GM12801 (cell line): Measurements from ENCODE around the gene SRMS.

ENCODE experiments used
- TF ChIP-seq, protein P1 (sequence below): IDR thresholded peaks from one replicate; pipeline ENCODE4 v1.5.1; 2011; ENCODE audit warnings: control low read depth; ENCODE audit not compliant: insufficient read length; ENCODE audit errors: extremely low read depth

The SRMS gene

DNA sequence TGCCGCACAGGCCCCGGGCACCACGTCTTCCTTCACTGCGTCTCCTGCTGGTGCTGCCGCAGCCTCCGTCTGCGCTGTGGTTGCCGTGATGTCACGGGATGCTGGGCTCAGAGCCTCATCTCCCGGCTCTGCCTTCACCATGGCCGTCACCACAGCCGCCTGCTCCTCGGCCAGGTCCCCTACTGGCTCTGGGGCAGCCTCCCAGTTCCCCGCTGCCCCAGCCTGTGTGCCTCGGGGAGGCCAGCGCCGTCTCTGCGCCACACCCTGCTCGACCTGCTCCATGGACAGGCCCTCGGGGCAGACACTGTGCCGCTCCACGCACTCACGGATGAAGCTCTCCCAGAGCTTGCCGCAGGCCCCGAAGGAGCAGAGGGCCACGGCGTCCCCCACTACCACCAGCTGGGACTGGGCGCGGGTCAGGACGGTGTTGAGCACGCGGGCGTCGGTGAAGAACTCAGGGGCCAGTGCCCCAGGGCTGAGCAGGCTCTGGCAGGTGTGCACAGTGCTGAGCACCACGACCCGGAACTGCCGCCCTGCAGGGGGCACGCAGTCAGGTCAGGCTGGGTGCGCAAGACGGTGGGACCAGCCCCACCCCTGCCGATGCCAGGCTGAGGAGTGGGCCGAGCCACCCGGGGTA, 18.3 kb upstream of the SRMS start:
- TF ChIP-seq, protein P1, sequence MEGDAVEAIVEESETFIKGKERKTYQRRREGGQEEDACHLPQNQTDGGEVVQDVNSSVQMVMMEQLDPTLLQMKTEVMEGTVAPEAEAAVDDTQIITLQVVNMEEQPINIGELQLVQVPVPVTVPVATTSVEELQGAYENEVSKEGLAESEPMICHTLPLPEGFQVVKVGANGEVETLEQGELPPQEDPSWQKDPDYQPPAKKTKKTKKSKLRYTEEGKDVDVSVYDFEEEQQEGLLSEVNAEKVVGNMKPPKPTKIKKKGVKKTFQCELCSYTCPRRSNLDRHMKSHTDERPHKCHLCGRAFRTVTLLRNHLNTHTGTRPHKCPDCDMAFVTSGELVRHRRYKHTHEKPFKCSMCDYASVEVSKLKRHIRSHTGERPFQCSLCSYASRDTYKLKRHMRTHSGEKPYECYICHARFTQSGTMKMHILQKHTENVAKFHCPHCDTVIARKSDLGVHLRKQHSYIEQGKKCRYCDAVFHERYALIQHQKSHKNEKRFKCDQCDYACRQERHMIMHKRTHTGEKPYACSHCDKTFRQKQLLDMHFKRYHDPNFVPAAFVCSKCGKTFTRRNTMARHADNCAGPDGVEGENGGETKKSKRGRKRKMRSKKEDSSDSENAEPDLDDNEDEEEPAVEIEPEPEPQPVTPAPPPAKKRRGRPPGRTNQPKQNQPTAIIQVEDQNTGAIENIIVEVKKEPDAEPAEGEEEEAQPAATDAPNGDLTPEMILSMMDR = no peak

DNA sequence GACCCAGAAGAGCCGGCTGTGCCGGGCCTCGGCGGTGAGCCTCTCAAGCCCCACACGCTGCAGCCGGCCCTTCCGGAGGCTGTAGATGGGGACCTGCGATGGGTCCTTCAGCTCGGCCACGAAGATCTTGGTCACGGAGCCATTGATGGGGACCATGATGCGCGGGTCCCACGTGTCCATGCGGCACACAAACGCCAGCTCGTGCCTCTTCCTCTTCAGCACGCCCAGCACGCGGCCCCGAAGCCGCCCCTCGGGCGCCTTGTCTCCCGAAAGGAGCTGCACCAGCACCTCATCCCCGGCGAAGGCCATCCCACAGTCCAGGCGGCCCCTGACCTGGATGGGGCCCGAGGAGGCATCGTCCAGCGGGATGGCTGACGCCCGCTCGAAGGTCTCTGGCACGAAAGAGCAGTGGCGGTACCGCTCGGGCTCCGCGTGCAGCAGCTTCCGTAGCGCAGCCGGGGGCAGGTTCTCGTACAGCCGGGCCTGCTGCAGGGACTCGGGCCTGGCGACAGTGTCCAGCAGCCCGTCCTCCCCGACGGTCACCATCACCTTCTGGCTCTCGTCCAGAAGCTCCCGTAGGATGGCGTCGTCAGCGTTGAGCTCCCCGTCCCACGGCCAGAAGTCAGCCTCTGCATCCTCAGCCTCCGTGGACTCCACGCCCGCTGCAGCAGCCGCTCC, 17.6 kb upstream of the SRMS start:
- TF ChIP-seq, protein P1 = no peak

DNA sequence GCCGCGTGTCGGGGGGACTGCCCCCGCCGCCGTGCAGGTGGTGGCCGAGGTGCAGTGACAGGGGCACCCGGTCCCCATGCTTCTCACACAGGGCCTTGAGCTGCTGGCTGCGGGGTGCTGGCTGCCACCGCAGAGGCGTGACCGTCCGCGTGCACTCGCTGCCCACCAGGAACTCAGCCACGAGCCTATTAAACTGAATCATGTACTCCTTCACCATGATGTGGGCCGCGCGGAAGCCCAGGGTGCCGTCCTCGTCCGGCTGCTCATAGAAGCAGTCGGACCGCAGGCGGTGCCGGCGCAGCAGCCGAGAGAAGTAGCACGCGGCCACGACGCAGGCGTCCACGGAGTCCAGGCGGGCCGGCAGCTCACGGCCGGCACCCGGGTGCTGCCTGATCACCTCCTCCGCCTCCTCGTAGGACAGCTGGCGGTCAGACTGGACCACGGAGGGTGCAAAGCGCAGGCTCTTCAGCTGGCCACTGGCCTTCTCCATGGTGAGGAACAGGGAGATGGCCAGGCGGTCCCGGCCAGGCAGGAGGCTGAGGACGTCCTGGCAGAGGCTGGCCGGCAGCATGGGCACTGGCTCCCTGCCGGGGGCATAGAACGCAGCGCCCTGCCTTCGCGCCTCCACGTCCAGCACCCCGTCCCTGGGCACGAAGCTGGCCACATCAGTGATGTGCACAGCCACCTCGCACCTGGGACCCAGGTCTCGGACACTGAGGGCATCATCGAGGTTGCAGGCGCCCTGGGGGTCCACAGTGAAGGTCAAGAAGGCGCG, 16.7 kb upstream of the SRMS start:
- TF ChIP-seq, protein P1 = no peak

DNA sequence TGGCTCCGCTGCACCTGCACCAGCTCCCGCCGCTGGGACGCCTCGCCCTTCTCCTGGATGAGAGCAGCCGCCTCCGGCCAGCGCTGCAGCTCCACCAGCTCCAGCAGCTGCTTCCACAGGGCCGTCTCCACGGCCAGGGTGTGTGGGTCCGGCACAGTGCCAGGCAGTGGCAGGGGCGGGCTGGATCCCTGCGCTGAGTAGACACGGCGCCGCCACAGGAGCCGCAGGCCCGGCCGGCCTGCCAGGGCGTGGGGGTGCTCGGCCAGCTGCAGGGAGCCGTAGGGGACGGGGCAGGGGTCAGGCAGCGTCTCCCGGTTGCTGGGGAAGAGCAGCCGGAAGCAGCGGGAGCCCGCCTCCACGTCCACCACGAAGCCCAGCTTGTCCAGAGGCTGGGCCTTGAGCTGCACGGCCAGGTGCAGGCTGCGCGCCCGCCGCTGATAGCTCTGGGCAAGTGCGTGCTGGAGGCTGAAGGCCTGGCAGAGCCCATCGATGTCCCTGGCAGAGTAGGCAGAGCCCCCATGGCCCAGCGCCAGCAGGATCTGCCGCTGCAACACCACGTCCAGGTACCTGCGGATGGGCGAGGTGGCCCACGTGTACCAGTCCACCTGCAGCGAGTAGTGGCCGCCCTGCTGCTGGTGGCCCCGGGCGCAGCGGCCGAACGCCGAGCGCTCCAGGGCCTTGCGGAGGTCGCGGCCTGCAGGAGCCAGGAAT, 15.8 kb upstream of the SRMS start:
- TF ChIP-seq, protein P1 = no peak

DNA sequence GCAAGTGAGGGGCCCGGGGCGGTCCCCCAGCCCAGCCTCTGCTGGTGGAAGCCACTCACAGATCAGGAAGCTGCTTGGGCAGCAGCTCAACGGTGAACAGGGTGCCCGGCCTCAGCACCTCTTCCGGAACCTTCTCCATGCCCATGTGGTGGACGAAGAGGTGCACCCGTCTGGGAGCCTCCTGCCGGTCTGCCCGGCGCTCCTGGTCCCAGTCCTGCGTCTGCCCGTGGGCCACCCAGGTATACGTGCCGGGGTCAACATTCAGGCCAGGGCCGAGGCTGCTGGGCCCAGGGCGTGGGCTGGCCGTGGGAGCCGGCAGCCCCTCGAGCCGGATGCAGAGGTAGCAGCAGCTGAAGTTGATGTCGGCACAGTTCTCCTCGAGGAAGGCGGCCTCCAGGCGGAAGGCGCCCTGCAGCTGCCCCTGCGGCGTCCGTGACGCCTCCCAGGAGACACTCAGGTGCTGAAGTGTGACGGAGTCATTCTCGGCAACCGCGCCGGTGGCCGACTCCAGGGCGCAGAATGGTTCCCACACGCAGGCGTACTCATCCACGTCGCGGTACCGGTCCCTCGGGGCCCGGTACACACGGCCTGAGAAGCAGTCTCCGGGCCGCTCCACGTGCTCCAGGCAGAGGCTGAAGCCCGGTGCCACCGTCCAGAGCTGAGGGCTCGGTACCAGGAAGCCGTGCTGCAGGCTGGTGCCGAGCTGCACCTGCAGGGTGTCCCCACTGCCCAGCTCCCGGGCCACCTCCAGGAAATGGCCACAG, 15.1 kb upstream of the SRMS start:
- TF ChIP-seq, protein P1 = no peak

DNA sequence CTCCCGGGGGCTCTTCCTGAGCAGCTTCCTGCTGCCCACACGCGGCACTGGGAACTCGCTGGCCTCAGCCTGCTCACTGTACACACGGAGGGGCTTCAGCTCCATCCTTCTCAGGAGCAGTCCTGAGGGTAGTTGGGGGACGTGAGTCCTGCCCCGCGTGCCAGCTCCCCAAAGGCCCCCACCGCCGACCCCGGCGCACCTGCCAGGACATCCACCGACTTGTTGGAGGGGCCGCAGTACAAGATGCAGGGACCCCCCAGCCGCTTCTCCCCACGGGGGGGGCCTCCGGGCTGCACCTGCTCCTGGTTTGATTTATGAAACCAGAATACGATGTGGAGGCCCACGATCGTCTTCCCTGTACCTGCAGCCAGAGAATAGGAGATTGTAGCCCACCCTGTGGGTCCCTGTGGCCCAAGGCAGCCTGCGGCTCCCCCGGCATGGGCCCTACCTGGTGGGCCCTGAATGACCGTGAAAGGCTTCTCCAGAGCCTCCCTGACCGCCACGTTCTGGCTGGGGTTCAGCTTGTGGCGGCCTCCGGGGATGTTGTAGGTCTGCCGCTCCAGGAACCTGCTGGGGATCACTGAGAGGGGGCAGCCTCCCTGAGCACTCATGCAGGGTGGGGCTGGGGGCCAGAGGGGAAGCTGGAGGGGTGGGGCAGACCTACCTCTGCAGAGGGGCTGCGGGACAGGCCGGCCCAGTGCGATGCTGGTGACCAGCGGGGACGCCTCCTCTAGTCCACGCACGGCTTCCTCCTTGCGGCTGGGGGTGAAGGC, 14.3 kb upstream of the SRMS start:
- TF ChIP-seq, protein P1 = no peak
